Astrocyte of the cerebellum (primary cell): ENCODE measurements around the gene TFCP2L1.
"Not testable (repeated sequence)": the region's sequence is repeated elsewhere in the genome, so short reads cannot be mapped to it uniquely, and the experiment has no call there.

Experiments used
- DNase-seq: peaks from one replicate; pipeline ENCODE4 v3.0.0-alpha.2; 2011; ENCODE audit warnings: low read depth
- H3K4me3 ChIP-seq: 2 replicates; pipeline ENCODE4 v1.5.1; 2011; ENCODE audit warnings: mild to moderate bottlenecking, low read depth, low read length, moderate library complexity
- CTCF ChIP-seq: IDR thresholded peaks from 2 replicates; pipeline ENCODE4 v1.5.1; 2012; ENCODE audit warnings: low read length, low read depth, moderate library complexity, mild to moderate bottlenecking; ENCODE audit errors: missing control alignments
- in situ Hi-C: cut with HindIII; loops from 2 replicates; pipeline ENCODE4 v1.10.0; 2017; ENCODE audit warnings: low sequenced_read_pairs

The TFCP2L1 gene

GRCh38 chr2:121272596-121272995, 12.4 kb downstream of the TFCP2L1 start:
- no peak for TF ChIP-seq CTCF
- in situ Hi-C loops, result no loop called here
- H3K4me3 ChIP-seq, result no peak overlapping the region
- no peak for DNase-seq

- in situ Hi-C loops, DNase-seq, H3K4me3 ChIP-seq: not testable (repeated sequence)
Measured at GRCh38 chr2:121269436-121269835, 15.6 kb downstream of the TFCP2L1 start.

GRCh38 chr2:121266543-121267106, 18.4 kb downstream of the TFCP2L1 start:
- DNase-seq, result no peak
- in situ Hi-C loops, result no loop called here
- TF ChIP-seq CTCF, result no peak
- H3K4me3 ChIP-seq, result no peak overlapping the region

- DNase-seq, result no peak
Measured at GRCh38 chr2:121263996-121264715, 20.8 kb downstream of the TFCP2L1 start.

GRCh38 chr2:121260370-121261154, 24.4 kb downstream of the TFCP2L1 start:
- H3K4me3 ChIP-seq, result no peak overlapping the region
- no peak for DNase-seq
- TF ChIP-seq CTCF, result no peak
- in situ Hi-C loops, result no loop called here

More at GRCh38 chr2:121263996-121264715, 20.8 kb downstream of the TFCP2L1 start:
- TF ChIP-seq CTCF, result no peak
- no peak overlapping the region for H3K4me3 ChIP-seq
- in situ Hi-C loops, result no loop called here

GRCh38 chr2:121258051-121258450, 27.0 kb downstream of the TFCP2L1 start:
- no peak for TF ChIP-seq CTCF
- no peak overlapping the region for H3K4me3 ChIP-seq
- in situ Hi-C loops, result no loop called here
- DNase-seq, result no peak

GRCh38 chr2:121257480-121257840, 27.5 kb downstream of the TFCP2L1 start:
- DNase-seq, result no peak
- no peak for TF ChIP-seq CTCF
- in situ Hi-C loops, result no loop called here
- H3K4me3 ChIP-seq, result no peak overlapping the region
